ENCODE results near the gene TRIM24.
A peak's percentile ranks its signal among the peaks of the same experiment; 100 is the strongest.
"Not testable (repeated sequence)": the region's sequence is repeated elsewhere in the genome, so short reads cannot be mapped to it uniquely, and the experiment has no call there.

TRIM24 gene

DNA sequence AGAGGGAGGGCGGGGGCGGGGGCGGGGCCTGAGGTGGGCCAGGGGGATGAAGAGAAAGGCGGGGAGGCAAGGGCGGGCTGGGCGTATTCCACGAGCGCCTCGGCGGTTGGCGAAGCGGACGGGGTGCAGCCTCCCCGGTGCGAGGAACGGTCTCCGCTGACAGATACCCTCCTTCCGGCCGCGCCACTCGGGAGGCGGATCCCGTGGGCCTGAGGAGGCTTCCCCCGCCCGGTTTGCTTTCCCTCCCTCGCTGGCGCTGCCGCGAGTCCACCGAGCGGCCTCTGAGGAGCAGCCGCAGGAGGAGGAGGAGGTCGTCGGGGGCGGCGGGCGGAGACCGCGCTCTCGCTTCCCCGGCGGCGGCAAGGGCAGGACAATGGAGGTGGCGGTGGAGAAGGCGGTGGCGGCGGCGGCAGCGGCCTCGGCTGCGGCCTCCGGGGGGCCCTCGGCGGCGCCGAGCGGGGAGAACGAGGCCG lies at the start of gene TRIM24:
Gene TRIM24 (plus strand): TSS at position 84 of the 473 bp plus-strand sequence. CDS start 290 bp downstream, at position 374.
- no peak for DNase-seq

DNA sequence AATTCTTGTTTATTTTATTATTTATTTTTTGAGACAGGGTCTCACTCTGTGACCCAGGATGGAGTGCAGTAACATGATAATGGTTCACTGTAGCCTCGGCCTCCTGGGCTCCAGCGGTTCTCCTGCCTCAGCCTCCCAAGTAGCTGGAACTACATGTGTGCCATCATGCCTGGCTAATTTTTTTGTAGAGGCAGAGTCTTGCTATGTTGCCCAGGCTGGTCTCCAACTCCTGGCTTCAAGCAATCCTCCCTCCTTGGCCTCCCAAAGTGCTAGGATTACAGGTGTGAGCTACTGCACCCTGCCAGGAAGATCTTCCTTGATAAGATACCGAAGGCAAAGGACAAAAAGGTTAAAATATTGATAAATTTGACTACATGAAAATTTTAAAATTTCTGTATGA lies 48.0 kb upstream of the TRIM24 start:
- DNase-seq = not testable (repeated sequence)

DNA sequence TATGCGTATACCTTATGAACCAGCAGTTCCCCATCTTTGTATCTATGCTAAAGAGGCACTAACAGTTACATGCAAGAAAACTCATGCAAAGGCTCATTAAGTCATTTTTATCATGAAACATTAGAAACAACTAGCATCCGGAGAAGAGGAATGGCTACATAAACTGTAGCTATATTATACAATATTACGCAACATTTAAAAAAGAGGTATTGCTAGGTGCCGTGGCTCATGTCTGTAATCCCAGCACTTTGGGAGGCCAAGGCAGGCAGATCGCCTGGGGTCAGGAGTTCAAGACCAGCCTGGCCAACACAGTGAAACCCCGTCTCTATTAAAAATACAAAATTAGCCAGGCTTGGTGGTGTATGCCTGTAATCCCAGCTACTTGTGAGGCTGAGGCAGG lies 47.1 kb upstream of the TRIM24 start:
- DNase-seq = not testable (repeated sequence)

DNA sequence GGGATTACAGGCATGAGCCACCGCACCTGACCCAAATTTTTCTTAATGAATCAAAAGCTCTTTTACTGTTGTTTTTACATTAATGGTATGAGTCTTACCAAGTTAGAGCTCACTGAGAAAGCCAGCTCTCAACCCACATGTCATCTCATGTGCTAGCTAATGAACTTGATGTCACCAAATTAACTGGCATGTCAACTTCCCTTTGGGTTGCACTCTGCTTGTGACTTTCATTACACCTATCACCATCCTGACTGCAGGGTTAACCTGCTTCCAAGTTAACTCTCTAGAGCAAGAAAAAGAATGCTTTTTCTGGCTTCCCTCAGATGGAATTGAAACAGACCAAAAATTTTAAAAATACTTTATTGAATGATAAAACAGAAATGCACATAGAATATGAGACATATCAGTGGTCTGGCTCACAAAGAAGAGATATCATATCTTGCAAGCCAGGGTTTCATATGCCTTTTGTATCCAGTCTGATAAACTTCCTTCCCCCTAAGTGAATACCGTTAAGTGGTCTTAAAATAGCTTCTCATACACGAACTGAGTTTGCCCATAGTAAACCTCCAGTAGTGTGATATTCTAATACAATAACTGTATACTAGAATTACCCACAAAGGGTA lies 42.9 kb upstream of the TRIM24 start:
- no peak for DNase-seq

DNA sequence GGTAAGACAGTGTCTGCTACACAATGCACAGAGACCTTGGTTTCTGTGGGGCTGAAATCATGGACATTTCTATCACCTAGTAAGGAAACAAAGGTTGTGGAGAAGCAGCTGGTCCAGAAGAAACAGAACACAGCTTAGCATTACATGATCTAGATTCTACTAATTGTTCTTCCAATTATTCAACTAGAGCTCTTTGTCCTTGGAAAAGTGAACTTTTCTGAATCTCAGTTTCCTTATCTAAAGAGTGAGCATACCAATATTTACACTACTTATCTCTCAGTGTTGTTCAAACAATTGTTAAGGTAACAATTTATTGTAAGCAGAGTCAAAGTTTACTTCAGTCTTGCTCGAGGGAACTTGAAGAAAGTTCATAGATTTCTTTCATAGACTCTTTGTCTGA lies 42.3 kb upstream of the TRIM24 start:
- no peak for DNase-seq

DNA sequence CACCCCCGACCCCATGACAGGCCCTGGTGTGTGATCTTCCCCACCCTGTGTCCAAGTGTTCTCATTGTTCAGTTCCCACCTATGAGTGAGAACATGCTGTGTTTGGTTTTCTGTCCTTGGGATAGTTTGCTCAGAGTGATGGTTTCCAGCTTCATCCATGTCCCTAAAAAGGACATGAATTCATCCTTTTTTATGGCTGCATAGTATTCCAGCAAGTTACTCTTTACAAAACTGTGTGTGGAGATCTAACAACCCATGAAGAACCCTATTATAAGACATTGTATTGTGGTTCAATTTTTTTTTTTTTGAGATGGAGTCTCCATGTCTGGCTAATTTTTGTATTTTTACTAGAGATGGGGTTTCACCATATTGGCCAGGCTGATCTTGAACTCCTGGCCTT lies 41.7 kb upstream of the TRIM24 start:
- not testable (repeated sequence) for DNase-seq

DNA sequence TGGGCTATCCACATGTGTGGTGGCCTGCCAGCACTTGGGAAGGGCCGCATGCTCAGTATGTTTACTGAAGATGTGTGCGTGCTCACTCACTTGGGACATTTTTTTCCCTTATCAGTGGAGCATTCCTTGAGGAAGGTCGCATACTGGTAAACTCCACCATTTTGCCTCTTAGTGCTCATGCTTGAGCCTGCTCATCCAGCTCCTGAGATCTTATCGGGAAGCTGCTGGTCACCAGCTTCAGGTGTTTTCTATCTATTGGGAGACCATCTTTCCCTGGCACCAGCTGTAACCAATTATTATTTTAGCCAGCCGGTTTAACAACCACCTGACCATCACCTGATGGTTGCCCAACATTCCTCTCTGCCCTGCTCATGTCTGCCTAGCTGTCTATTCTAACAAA lies 35.0 kb upstream of the TRIM24 start:
- no peak for DNase-seq

DNA sequence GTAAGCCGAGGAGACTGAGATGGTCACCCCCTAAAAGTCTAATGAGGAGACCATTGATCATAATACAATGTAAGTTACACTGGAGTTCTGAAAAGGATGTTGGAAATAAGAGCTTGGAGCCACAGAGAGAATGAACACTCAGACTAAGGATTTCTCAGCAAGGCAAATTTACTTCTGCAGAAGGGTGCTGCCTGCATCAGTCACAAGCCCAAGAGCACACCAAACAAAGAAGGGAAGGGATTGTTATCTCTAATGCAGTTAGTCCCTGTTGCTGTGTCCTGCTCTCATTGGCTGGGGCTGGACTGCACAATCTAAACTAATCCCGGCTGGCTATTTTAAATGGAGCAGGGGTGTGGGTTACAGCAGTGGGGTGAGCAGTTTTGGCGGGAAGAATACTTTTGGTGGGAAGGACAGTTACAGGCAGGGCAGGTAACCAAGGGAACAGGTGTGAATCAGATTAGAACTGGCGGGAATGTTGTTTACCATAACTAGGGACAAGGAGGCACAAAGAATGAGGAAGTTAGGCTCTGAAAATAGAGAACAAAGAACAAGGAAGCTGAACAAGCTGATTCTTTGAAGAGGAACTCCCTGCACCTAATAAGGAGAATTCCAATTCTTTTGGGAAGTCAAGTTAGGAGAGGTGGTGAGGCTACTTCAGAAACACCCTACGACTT lies 30.3 kb upstream of the TRIM24 start:
- DNase-seq = no peak

DNA sequence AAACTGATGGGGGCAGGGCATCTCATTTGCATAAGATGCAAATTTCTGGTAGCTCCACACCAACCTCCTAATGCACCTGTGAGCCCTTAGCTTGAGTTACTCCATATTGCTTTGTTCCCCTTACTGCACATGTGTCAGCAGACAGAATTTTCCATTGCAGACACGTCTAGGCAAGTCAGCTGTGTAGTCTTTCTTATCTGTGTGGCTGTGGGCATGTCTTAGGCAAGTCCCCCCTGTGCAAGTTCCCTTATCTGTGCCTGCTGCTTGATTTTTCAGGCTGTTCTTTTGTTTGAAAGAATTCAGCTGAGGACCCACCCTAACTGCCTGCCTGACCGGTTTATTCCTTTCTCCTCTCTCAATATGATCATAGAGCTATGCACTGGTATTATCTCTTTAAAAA lies 28.5 kb upstream of the TRIM24 start:
- no peak for DNase-seq

DNA sequence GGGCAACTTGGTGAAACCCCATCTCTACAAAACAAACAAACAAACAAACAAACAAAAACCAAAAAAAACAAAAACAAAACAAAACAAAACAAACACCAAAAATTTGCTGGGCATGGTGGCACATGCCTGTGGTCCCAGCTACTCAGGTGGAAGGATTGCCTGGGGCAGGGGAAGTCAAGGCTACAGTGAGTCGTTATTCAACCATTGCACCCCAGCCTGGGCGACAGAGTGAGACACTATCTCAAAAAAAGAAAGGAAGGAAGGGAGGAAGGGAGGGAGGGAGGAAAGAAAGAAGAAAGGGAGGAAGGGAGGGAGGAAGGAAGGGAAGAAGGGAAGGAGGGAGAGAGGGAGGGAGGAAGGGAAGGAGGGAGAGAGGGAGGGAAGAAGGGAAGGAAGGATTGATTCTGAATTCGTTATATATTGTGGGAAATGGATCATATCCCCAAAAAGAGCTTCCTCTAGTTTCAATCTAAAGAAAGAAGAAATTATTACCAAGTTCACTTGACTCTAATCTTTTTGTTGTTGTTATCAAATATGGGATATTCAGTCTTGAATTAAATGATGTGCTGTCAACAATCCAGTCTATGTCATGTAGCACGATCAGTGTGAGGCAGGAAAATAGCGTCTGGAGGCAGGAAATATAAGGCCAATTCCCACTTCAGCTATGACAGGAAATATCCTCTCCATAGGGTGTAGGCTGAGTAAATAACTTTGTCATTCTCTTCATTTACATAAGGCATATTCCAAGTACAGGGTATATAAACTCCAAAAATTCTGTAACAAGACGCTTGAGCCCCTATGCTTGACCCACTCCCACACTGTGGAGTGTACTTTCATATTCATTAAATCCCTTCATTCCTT lies 26.2 kb upstream of the TRIM24 start:
- DNase-seq = no peak

DNA sequence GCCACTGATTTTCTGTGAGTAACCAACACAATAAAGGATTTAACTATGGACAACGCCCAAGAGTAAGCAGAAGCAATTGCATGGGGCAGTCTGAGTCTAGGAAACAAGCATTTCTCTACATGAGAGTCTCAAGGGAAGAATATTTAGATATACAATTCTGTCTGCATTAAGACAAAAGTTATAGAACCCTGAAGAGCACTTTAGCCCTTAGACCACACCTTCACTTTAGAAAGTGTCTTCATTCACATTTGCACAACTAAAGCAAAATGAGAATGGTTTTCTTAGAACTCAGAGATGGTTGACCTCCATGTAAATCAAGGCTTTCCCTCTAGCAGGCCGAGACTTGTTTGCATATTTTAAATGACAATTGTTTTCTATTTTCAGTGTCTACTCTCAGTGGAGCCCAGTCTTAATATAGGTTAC lies 25.5 kb upstream of the TRIM24 start:
- no peak for DNase-seq

DNA sequence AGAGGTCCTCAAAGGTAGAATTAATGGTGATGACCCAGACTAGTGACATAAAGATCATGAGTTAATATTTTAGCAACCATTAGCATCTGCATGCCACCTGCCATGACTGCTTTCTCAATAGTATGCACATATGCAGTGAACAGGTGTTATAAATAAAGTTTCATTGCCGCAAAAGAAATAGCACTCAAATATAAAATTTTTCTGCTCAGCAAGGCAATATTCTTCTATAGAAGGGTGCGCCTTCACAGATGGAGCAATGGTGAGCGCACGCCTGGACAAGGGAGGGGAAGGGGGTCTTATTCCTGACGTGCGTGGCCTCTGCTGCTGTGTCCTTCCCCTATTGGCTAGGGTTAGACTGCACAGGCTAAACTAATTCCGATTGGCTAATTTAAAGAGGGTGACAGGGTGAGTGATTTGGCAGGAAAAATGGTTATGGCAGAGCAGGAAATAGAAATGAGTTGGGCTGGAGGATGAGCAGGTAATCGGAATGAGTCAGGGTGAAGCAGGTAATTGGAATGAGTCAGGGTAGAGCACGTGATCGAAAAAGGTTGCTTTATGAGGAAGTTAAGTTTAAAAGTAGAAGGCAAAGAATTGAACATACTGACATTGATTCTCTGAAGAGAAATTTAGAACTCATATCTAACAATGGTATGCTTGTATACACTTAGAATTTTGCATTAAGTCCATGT lies 24.7 kb upstream of the TRIM24 start:
- no peak for DNase-seq

DNA sequence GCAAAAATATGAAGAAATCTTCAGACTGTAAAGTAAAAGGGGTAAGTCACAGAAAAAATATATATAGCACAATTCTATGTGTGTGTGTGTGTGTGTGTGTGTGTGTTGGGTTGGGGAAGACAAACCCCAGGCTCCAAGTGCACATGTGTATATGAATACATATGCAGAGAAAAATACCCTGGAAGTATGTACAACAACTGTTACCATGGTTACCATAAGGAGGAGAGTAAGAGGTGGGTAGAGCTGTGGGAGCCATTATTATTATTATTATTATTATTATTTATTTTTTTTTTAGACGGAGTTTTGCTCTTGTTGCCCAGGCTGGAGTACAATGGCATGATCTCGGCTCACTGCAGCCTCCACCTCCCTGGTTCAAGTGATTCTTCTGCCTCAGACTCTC lies 23.7 kb upstream of the TRIM24 start:
- no peak for DNase-seq

DNA sequence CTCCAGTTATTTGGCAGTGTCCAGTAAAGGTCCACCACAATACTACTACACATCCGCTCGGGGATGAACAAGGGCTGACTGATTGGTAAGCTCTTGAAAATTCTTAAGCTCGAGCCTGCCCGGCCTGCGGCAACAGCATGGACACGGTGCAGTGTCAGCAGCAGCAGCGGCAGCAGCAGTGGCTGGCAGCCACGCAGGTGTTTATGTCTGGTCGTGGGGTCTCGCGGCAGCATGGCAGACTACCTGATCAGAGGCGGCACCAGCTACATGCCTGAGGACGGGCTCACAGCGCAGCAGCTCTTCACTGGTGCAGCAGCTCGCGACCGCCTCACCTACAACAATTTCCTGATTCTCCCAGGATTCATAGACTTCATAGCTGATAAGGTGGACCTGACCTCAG lies 19.6 kb upstream of the TRIM24 start:
- no peak for DNase-seq

DNA sequence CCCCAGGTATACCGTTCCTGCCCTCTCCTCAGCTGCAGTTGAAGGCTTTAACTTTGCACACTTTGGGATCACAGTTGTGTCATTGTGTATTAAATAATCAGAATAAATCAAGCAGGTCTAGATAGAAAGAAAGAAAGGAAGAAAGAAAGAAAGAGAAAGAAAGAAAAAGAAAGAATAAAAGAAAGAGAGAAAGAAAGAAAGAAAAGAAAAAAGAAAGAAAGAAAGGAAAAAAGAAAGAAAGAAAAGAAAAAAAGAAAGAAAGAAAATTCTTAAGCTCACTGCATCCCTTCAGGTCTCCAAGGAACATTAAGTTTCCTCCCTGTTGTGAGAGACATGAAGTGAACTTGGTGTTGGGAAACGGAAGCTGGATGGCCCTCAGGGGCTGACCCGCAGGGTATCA lies 17.2 kb upstream of the TRIM24 start:
- no peak for DNase-seq

DNA sequence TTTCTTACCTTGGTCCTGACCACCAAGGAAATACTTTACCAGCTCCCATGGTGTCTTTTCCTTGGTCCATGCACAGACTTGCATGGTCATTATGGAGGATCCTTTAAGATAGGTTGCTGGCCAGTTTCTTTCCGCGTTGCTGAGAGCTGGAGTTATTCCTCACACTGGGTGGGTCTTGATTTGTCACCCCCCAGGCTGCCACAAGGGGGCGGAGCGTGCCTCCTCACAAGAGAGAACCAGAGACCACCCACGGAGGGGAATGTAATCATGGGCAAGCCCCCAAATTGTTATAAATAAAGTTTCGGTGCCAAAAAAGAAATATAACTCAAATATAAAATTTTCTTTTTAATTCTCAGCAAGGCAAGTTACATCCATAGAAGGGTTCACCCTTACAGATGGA lies 10.5 kb upstream of the TRIM24 start:
- DNase-seq = no peak

DNA sequence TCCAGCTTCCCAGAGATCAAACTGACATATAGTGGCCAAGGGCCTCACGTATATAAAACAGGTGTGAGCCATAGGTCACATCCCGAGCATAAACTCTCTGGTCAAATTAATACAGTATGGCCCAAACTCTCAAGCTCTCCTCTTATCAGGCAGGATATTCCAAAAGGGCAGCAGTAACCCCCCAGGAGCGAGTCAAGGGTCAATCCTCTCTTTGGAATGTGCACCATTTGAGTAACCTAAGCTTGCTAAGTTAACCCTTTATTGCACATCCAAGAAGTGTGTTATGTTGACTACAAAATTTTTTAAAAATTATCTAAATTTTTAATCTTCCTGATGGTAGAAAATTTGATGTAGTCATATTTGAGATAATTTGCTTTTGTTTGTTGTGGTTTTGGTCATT lies 4.5 kb upstream of the TRIM24 start:
- DNase-seq = no peak

DNA sequence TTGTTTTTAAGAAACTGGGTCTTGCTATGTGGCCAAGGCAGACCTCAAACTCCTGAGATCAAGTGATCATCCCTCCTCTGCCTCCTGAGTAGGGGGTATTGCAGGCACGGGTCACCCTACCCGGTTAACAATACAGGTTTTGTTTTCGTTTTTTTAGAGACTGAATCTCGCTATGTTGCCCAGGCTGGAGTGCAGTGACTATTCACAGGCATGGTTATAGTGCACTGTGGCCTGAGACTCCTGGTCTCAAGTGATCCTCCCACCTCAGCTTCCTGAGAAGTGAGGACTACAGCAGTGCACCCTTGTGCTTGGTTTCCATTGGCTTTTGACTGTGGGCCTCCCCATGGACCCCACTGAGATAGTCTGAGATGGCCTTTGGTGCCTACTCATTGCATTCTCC lies 3.8 kb upstream of the TRIM24 start:
- no peak for DNase-seq

DNA sequence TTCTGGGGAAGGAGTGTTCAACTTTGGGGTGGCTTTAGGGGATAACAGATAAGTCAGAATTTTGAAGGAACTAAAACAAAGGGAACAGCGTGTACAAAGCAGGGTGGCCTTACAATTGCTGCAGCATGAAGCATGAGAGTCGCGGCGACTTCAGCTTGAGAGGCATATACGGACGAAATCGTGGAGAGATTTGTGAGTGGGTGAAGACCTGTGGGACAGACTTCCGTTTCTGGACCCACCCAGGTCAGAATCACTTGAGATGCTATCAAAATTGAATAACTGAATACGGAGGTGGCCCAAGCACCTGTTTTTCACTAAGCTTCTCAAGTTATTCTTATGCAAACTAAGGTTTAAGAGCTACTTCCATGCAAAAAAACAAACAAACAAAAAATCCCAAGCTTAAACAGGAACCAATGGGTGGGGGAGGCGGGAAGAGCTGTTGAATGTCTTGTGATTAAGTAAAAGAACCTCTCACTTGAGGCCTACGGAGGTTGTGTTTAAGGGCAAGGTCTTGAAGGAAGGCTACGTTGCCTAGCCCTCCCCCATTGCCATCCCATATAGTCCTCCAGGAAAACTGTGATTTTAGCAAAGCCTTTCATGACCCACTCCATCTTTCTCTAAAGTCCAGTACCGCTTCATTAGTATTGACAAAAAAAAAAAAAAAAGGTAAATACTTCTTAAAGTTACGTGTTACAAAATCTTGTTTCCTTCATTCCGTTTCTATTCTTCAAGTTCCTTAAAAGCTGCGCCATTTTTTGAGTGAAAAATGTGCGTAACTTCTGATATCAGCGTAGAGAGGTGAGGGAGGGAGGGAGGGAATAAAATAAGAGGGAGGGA lies 1.3 kb upstream of the TRIM24 start:
- DNase-seq = no peak

DNA sequence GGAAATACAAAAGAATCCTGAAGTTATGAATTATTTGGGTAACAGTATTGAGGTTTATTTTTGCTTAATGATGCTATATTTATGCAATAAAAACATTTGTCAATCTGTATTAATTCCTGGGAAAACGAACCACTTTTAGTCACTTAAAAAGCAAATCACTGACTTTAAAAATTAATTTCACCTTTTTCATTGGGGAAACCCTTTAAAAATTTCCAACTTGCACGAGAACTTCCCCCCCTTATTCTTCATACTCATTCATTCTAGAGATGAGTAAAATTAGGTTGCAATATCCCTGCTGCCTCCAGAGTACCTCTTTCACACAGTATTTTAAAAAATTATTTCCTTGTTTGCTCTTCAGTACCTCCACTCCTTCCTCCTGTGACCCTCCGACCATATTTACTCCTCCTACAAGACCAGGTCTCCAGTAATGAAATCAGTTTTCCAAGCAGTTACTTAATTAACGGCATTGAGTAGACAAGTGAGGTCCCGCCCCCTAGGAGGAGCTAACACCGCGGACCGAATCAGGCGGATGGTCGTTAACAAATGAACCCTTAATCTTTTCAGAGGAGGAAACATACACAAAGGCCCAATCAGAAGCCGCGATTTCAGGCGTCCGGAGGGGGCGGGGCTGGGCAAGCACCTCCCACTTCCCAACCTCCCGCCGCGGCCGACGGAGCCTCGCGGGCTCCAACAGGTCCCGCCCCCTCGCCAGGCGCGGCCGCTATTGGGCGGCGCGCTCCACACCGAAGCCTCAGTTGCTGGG lies 465 bp upstream of the TRIM24 start:
- peak; percentile 97 for DNase-seq
